ENCODE data around the gene ST3GAL4.

Gene ST3GAL4

GRCh38 chr11:126461996-126462395, 106.5 kb downstream of the ST3GAL4 start:
- Histone ChIP-seq H3K9me3 (ENCODE audit: control insufficient read depth, low read length) (peaks cover 4% of the 10 kb centered on the region), H3K36me3 (ENCODE audit: control insufficient read depth, insufficient read depth, low read length, severe bottlenecking) (no peaks in the 10 kb centered on the region), H3K27me3 (replicated peaks; ENCODE audit: control insufficient read depth, insufficient read depth, low read length) (peaks cover 21% of the 10 kb centered on the region), H3K4me3 (ENCODE audit: low read length) (no peak overlapping the region), H3K9ac (ENCODE audit: low read length) (no peak overlapping the region), H3K4me1 (ENCODE audit: control insufficient read depth, insufficient read depth, low read length) (peaks cover 6% of the 10 kb centered on the region)
- DNase-seq (ENCODE audit: low read depth) = no peak

- H3K4me1 ChIP-seq (ENCODE audit: control insufficient read depth, insufficient read depth, low read length) = peaks cover 6% of the 10 kb centered on the region
- peaks cover 21% of the 10 kb centered on the region for H3K27me3 ChIP-seq (replicated peaks; ENCODE audit: control insufficient read depth, insufficient read depth, low read length)
- no peak overlapping the region for H3K9ac ChIP-seq (ENCODE audit: low read length)
- no peaks in the 10 kb centered on the region for H3K36me3 ChIP-seq (ENCODE audit: control insufficient read depth, insufficient read depth, low read length, severe bottlenecking)
- DNase-seq (ENCODE audit: low read depth) = no peak
- peaks cover 4% of the 10 kb centered on the region for H3K9me3 ChIP-seq (ENCODE audit: control insufficient read depth, low read length)
- H3K4me3 ChIP-seq (ENCODE audit: low read length) = no peak overlapping the region
Observed at GRCh38 chr11:126462422-126462821, 106.9 kb downstream of the ST3GAL4 start.
